GM23338 (cell line): ENCODE data around the gene TMEM53. TPM values are rescaled to one million over a fixed set of nuclear protein-coding genes. Genes with fewer than 3 reads are reported as not detected.

Source experiments
- ATAC-seq: fragments of 200-7000 bp; cut with Tn5 transposase; 3 replicates; pipeline ENCODE4 v1.9.1; 2020
- DNase-seq: peaks from one replicate; pipeline ENCODE4 v3.0.0-alpha.2; 2015; ENCODE audit warnings: low spot score
- H2AFZ ChIP-seq: fragments of 200-600 bp; sonication (generic); 2 replicates; pipeline ENCODE4 v1.8.0; 2016; ENCODE audit warnings: antibody characterized with exemption, mild to moderate bottlenecking, moderate library complexity
- H3F3A ChIP-seq: fragments of 200-600 bp; sonication (generic); replicated peaks from 2 replicates; pipeline ENCODE4 v1.8.0; 2017; ENCODE audit warnings: antibody characterized with exemption, mixed run types, low read depth
- H3K27ac ChIP-seq: fragments of 200-600 bp; sonication (generic); 2 replicates; pipeline ENCODE4 v1.6.1; 2016; ENCODE audit warnings: low read depth
- H3K27me3 ChIP-seq: fragments of 200-600 bp; sonication (generic); 2 replicates; pipeline ENCODE4 v1.8.0; 2016; ENCODE audit warnings: mild to moderate bottlenecking, mixed run types, moderate library complexity; ENCODE audit not compliant: insufficient read depth
- H3K36me3 ChIP-seq: fragments of 200-600 bp; sonication (generic); 2 replicates; pipeline ENCODE4 v1.8.0; 2016; ENCODE audit warnings: mild to moderate bottlenecking; ENCODE audit not compliant: insufficient read depth
- H3K4me1 ChIP-seq: fragments of 200-600 bp; sonication (generic); 2 replicates; pipeline ENCODE4 v1.8.0; 2016; ENCODE audit warnings: mild to moderate bottlenecking, moderate library complexity; ENCODE audit not compliant: insufficient read depth
- H3K4me2 ChIP-seq: fragments of 200-600 bp; sonication (generic); 2 replicates; pipeline ENCODE4 v1.7.1; 2017; ENCODE audit warnings: mixed run types
- H3K4me3 ChIP-seq: fragments of 200-600 bp; sonication (generic); 2 replicates; pipeline ENCODE4 v1.6.1; 2016; ENCODE audit warnings: mixed run types
- H3K79me2 ChIP-seq: fragments of 200-600 bp; sonication (generic); replicated peaks from 2 replicates; pipeline ENCODE4 v1.8.0; 2017; ENCODE audit warnings: mild to moderate bottlenecking; ENCODE audit not compliant: insufficient read depth
- H3K9me2 ChIP-seq: fragments of 200-600 bp; sonication (generic); 2 replicates; pipeline ENCODE4 v1.8.0; 2017; ENCODE audit not compliant: insufficient read depth
- H4K20me1 ChIP-seq: fragments of 200-600 bp; sonication (generic); replicated peaks from 2 replicates; pipeline ENCODE4 v1.8.0; 2017; ENCODE audit warnings: mild to moderate bottlenecking; ENCODE audit not compliant: insufficient read depth
- H3K27ac Mint-ChIP-seq: 2 replicates; pipeline ENCODE4 v1.8.0; 2020; ENCODE audit warnings: inconsistent platforms, mild to moderate bottlenecking, moderate library complexity, mixed read lengths
- H3K27me3 Mint-ChIP-seq: 3 replicates; pipeline ENCODE4 v1.8.0; 2022; ENCODE audit warnings: low read depth, mild to moderate bottlenecking, moderate library complexity, mixed read lengths, inconsistent platforms; ENCODE audit not compliant: insufficient read depth, poor library complexity
- H3K36me3 Mint-ChIP-seq: 3 replicates; pipeline ENCODE4 v1.8.0; 2021; ENCODE audit warnings: low read depth, mild to moderate bottlenecking, inconsistent platforms, moderate library complexity, mixed read lengths
- H3K4me1 Mint-ChIP-seq: 3 replicates; pipeline ENCODE4 v1.8.0; 2020; ENCODE audit warnings: mild to moderate bottlenecking, inconsistent platforms, mixed read lengths
- H3K4me3 Mint-ChIP-seq: 3 replicates; pipeline ENCODE4 v1.8.0; 2021; ENCODE audit warnings: moderate library complexity, mild to moderate bottlenecking, inconsistent platforms, mixed read lengths
- H3K9me3 Mint-ChIP-seq: 3 replicates; pipeline ENCODE4 v1.8.0; 2020; ENCODE audit warnings: moderate library complexity, mild to moderate bottlenecking, inconsistent platforms, mixed read lengths
- CTCF ChIP-seq, 2 experiments: fragments of 200-600 bp in 1 of 2; sonication (generic) in 1 of 2; conservative IDR thresholded peaks; 2 replicates each; pipeline versions ENCODE4 v1.5.1 to v1.6.1; 2016 to 2017; ENCODE audit warnings: antibody characterized with exemption in 2 of 2, low read depth in 2 of 2, mild to moderate bottlenecking in 2 of 2, moderate library complexity in 1 of 2
- EZH2 ChIP-seq: fragments of 200-600 bp; sonication (generic); IDR thresholded peaks from one replicate; pipeline ENCODE4 v1.8.0; 2017; ENCODE audit warnings: antibody characterized with exemption, mild to moderate bottlenecking, low read depth; ENCODE audit not compliant: unreplicated experiment
- NANOG ChIP-seq: IDR thresholded peaks from 2 replicates; pipeline ENCODE4 v1.6.1; 2016; ENCODE audit warnings: antibody characterized with exemption, borderline replicate concordance
- ZNF114 ChIP-seq: fragments of 250-450 bp; sonication (Bioruptor Pico); IDR thresholded peaks from 2 replicates; pipeline ENCODE4 v1.5.0; 2020; ENCODE audit warnings: mild to moderate bottlenecking, moderate library complexity
- ZNF462 ChIP-seq: fragments of 250-450 bp; sonication (Bioruptor Pico); IDR thresholded peaks from 2 replicates; pipeline ENCODE4 v1.5.0; 2020; ENCODE audit warnings: mild to moderate bottlenecking, moderate library complexity
- polyA plus RNA-seq: library from polyadenylated mRNA; unstranded; fragments of >200 nt; fragmentation: Nextera tagmentation; extraction: Ambion mirVana; gene quantifications from 2 replicates; pipeline ENCODE4 v1.2.1, GENCODE V29; 2016
- total RNA-seq: library from RNA; depleted of rRNA; stranded (reverse); fragments of >200 nt; shearing (Covaris generic); gene quantifications from 2 replicates; pipeline ENCODE4 v1.2.3, GENCODE V29; 2014

Gene TMEM53
- total and polyA plus RNA-seq, 2 experiments from 2014 or later = 15.4 to 20.8 TPM

GRCh38 chr1:44640200-44640853 lies 34.0 kb downstream of the TMEM53 start:
- Histone ChIP-seq H3K9me2 (no peaks in the 10 kb centered on the region), H3K36me3 (peaks cover 20% of the 10 kb centered on the region), H3K27me3 (no peaks in the 10 kb centered on the region), H2AFZ (no peak overlapping the region), H3K27ac (no peak overlapping the region), H3K4me1 (no peaks in the 10 kb centered on the region), H3F3A (peaks cover 9% of the 10 kb centered on the region; the same call in 1 of the 2 replicates), H4K20me1 (peaks cover 14% of the 10 kb centered on the region), H3K79me2 (no peaks in the 10 kb centered on the region), H3K4me3 (no peak overlapping the region), H3K4me2 (no peak overlapping the region)
- Mint-ChIP-seq H3K27me3 (peaks cover 4% of the 10 kb centered on the region), H3K4me3 (no peak overlapping the region), H3K27ac (no peak overlapping the region), H3K36me3 (peaks cover 88% of the 10 kb centered on the region), H3K9me3 (no peaks in the 10 kb centered on the region; the same call in 2 of the 3 replicates), H3K4me1 (no peaks in the 10 kb centered on the region; the same call in 2 of the 3 replicates)
- TF ChIP-seq NANOG (no peak), CTCF (conservative IDR thresholded peaks at IDR 0.05; ENCODE audit: low read depth in 2 of 2) (no peak), ZNF462 (CRISPR knock-in tag) (no peak), ZNF114 (CRISPR knock-in tag) (no peak), EZH2 (no peak)
- peak; percentile 27 for DNase-seq
- ATAC-seq = peak; percentile 38
